ENCODE results near the gene TMEM132D. TPM values are rescaled to one million over a fixed set of nuclear protein-coding genes. Genes with fewer than 3 reads are reported as not detected.

Gene TMEM132D
- total and polyA plus RNA-seq, 2 donors (not counting 3 experiments of a cell fraction or from before 2014, with no cell fraction given): not detected

DNA sequence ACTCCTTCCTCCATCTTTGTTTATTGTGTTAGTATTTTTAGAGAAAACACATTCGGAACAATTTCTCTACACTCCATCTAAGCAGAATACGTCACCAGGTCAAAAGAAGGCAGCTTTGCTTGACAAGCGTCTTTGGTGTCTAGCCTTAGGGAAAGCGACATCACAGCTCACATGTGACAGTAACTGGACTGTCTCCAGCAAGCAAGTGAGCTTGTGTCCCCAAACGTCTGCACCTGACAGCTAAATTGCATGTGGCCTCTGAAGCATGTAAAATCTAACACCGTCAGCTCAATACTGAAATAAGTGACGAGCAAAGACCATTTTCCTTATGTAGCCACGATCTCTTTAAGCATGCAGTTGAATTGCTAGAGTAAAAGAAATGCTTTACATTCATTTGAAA, 540.8 kb downstream of the TMEM132D start:
- Histone ChIP-seq H3K9me3 (replicated peaks; ENCODE audit: control insufficient read depth, insufficient read depth, low read length) (peaks cover 17% of the 10 kb centered on the region), H3K27ac (ENCODE audit: insufficient read depth, low read depth, low read length) (no peak overlapping the region), H3K79me2 (ENCODE audit: control insufficient read depth, insufficient read depth, low read length) (no peaks in the 10 kb centered on the region), H3K4me1 (ENCODE audit: control insufficient read depth, extremely low read depth, insufficient read depth, low read length) (no peaks in the 10 kb centered on the region), H3K4me2 (ENCODE audit: insufficient read depth, low read length) (no peak overlapping the region), H3K4me3 (replicated peaks in 1 of 3; ENCODE audit: insufficient read depth in 1 of 3, low read depth in 1 of 3, low read length in 3 of 3) (no peak overlapping the region), H4K20me1 (replicated peaks; ENCODE audit: control insufficient read depth, extremely low read depth, insufficient read depth, low read length) (no peaks in the 10 kb centered on the region), H3K9me1 (replicated peaks; ENCODE audit: control insufficient read depth, extremely low read depth, insufficient read depth, low read length) (no peaks in the 10 kb centered on the region), H3K36me3 (ENCODE audit: control insufficient read depth in 2 of 2, extremely low read depth in 1 of 2, insufficient read depth in 2 of 2, low read length in 2 of 2) (no peaks in the 10 kb centered on the region), H3K27me3 (ENCODE audit: control insufficient read depth in 2 of 2, insufficient read depth in 2 of 2, low read length in 2 of 2) (no peaks in the 10 kb centered on the region), H3K9ac (replicated peaks; ENCODE audit: extremely low read depth, insufficient read depth, low read length) (no peak overlapping the region), H2AFZ (ENCODE audit: low read depth, low read length) (no peak overlapping the region)
- dilution Hi-C loops (cut with MboI; ENCODE audit: extremely low pct_ligation_motif_present, low sequenced_read_pairs): no loop called here
- ChIA-PET CTCF (no interaction called here), POLR2A (no interaction called here)
- DNase-seq (ENCODE audit: low read depth, low spot score) (no peak), FAIRE-seq (no peak)
- BruUV-seq (replicated peaks): no TSS peak
- TF ChIP-seq, protein P1, sequence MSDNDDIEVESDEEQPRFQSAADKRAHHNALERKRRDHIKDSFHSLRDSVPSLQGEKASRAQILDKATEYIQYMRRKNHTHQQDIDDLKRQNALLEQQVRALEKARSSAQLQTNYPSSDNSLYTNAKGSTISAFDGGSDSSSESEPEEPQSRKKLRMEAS (IDR thresholded peaks at IDR 0.05; ENCODE audit: insufficient read depth, insufficient read length): no peak
- TF ChIP-seq GATA2 (IDR thresholded peaks at IDR 0.05; ENCODE audit: insufficient read depth, insufficient read length, low read depth, low read length) (no peak), EZH2 (IDR thresholded peaks at IDR 0.05; ENCODE audit: borderline replicate concordance, low read depth, low read length, severe bottlenecking) (no peak), JUN (IDR thresholded peaks at IDR 0.05; ENCODE audit: borderline replicate concordance, insufficient read depth, insufficient read length, low read depth) (no peak), FOS (IDR thresholded peaks at IDR 0.05; ENCODE audit: borderline replicate concordance, insufficient read depth, low read length) (no peak), POLR2A (IDR thresholded peaks at IDR 0.05; ENCODE audit: low read depth, low read length) (no peak), POLR2AphosphoS5 (IDR thresholded peaks at IDR 0.05; ENCODE audit: insufficient read depth, low read depth, low read length) (no peak), MYC (IDR thresholded peaks at IDR 0.05; ENCODE audit: low read depth, low read length) (no peak)
- TF ChIP-seq, protein P2, sequence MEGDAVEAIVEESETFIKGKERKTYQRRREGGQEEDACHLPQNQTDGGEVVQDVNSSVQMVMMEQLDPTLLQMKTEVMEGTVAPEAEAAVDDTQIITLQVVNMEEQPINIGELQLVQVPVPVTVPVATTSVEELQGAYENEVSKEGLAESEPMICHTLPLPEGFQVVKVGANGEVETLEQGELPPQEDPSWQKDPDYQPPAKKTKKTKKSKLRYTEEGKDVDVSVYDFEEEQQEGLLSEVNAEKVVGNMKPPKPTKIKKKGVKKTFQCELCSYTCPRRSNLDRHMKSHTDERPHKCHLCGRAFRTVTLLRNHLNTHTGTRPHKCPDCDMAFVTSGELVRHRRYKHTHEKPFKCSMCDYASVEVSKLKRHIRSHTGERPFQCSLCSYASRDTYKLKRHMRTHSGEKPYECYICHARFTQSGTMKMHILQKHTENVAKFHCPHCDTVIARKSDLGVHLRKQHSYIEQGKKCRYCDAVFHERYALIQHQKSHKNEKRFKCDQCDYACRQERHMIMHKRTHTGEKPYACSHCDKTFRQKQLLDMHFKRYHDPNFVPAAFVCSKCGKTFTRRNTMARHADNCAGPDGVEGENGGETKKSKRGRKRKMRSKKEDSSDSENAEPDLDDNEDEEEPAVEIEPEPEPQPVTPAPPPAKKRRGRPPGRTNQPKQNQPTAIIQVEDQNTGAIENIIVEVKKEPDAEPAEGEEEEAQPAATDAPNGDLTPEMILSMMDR (IDR thresholded peaks at IDR 0.05; ENCODE audit: extremely low read depth in 1 of 2, insufficient read depth in 1 of 2, low read depth in 1 of 2, low read length in 2 of 2): no peak
- intact Hi-C loops (cut with micrococcal nuclease): no loop called here
